ENCODE results near the gene LSM14A. TPM values are rescaled to one million over a fixed set of nuclear protein-coding genes. Genes with fewer than 3 reads are reported as not detected.

Gene LSM14A
- polyA plus RNA-seq, 1 experiment: 97.0 TPM

- Histone ChIP-seq H3K4me3 (ENCODE audit: low read depth, low read length) (no peak overlapping the region), H3K9me3 (ENCODE audit: control insufficient read depth, insufficient read depth, low read length) (no peaks in the 10 kb centered on the region), H3K27me3 (ENCODE audit: control insufficient read depth, insufficient read depth, low read length) (no peaks in the 10 kb centered on the region), H3K27ac (ENCODE audit: low read depth, low read length) (no peak overlapping the region)
- ChIA-PET POLR2A (interaction anchor here (1.0 kb wide), 1 partner anchor 56 kb away, joined by 7 read pairs; no protein-coding TSS in a partner anchor), CTCF (interaction anchor here (0.6 to 2.5 kb wide), 4 partner anchors 118 to 432 kb away, joined by 4 to 13 read pairs (median 6); no protein-coding TSS in a partner anchor)
- no peak for TF ChIP-seq CTCF (IDR thresholded peaks at IDR 0.05; ENCODE audit: low read depth, low read length)
- DNase-seq (ENCODE audit: low read depth, low spot score): peak; percentile 93
Observed at GRCh38 chr19:34217952-34218817, 45.9 kb downstream of the LSM14A start.

- no peaks in the 10 kb centered on the region for H3K27me3 ChIP-seq (ENCODE audit: control insufficient read depth, insufficient read depth, low read length)
- no peak for DNase-seq (ENCODE audit: low read depth, low spot score)
- H3K4me3 ChIP-seq (ENCODE audit: low read depth, low read length): no peak overlapping the region
- CTCF ChIA-PET: interaction anchor here (0.5 to 3.7 kb wide), 6 partner anchors 14 to 127 kb away, joined by 3 to 19 read pairs (median 4); no protein-coding TSS in a partner anchor
- POLR2A ChIA-PET: no interaction called here
- H3K27ac ChIP-seq (ENCODE audit: low read depth, low read length): no peak overlapping the region
- no peak for TF ChIP-seq CTCF (IDR thresholded peaks at IDR 0.05; ENCODE audit: low read depth, low read length)
- no peaks in the 10 kb centered on the region for H3K9me3 ChIP-seq (ENCODE audit: control insufficient read depth, insufficient read depth, low read length)
Observed at GRCh38 chr19:34218818-34219164, 46.5 kb downstream of the LSM14A start.

GRCh38 chr19:34220472-34221063 is 48.3 kb downstream of the LSM14A start:
- peak; percentile 73 for TF ChIP-seq CTCF (IDR thresholded peaks at IDR 0.05; ENCODE audit: low read depth, low read length)
- DNase-seq (ENCODE audit: low read depth, low spot score): peak; percentile 24
- no peak overlapping the region for H3K4me3 ChIP-seq (ENCODE audit: low read depth, low read length)
- no peaks in the 10 kb centered on the region for H3K9me3 ChIP-seq (ENCODE audit: control insufficient read depth, insufficient read depth, low read length)
- H3K27ac ChIP-seq (ENCODE audit: low read depth, low read length): no peak overlapping the region
- CTCF ChIA-PET: interaction anchor here (0.7 to 3.7 kb wide), 19 partner anchors 9 to 1834 kb away, joined by 3 to 19 read pairs (median 4); no protein-coding TSS in a partner anchor
- POLR2A ChIA-PET: interaction anchor here (0.6 kb wide), 1 partner anchor 15 kb away, joined by 3 read pairs; no protein-coding TSS in a partner anchor
- no peaks in the 10 kb centered on the region for H3K27me3 ChIP-seq (ENCODE audit: control insufficient read depth, insufficient read depth, low read length)

- Histone ChIP-seq H3K9me3 (ENCODE audit: control insufficient read depth, insufficient read depth, low read length) (no peaks in the 10 kb centered on the region), H3K27ac (ENCODE audit: low read depth, low read length) (no peak overlapping the region), H3K27me3 (ENCODE audit: control insufficient read depth, insufficient read depth, low read length) (no peaks in the 10 kb centered on the region), H3K4me3 (ENCODE audit: low read depth, low read length) (no peak overlapping the region)
- ChIA-PET CTCF (interaction anchor here (0.6 to 3.7 kb wide), 4 partner anchors 10 to 124 kb away, joined by 3 to 19 read pairs (median 10); no protein-coding TSS in a partner anchor), POLR2A (no interaction called here)
- no peak for TF ChIP-seq CTCF (IDR thresholded peaks at IDR 0.05; ENCODE audit: low read depth, low read length)
- no peak for DNase-seq (ENCODE audit: low read depth, low spot score)
Observed at GRCh38 chr19:34222386-34222785, 50.1 kb downstream of the LSM14A start.

All from AG04450 (cell line).